AG04449 (cell line): ENCODE data around the gene RAI1.

Source experiments
- CTCF ChIA-PET: fragments of 350-600 bp; formaldehyde crosslinking; extraction: SDS; loops from one replicate; lab custom pipeline; 2021; ENCODE audit warnings: antibody characterized with exemption; lab: Yijun Ruan, JAX
- POLR2A ChIA-PET: fragments of 400-600, 350-600 bp; formaldehyde crosslinking; extraction: SDS; loops from one replicate; lab custom pipeline; 2020; ENCODE audit warnings: antibody characterized with exemption, inconsistent platforms; lab: Yijun Ruan, JAX
- DNase-seq: peaks from one replicate; pipeline ENCODE4 v3.0.0-alpha.2; 2010; ENCODE audit warnings: low read depth, low spot score
- H3K4me3 ChIP-seq: 2 replicates; pipeline ENCODE4 v1.5.1; 2011; ENCODE audit warnings: low read depth, mild to moderate bottlenecking, control low read depth, low read length
- CTCF ChIP-seq: IDR thresholded peaks from one replicate; pipeline ENCODE4 v1.5.1; 2011; ENCODE audit warnings: mild to moderate bottlenecking, moderate library complexity, low read length, control low read depth, inconsistent platforms; ENCODE audit not compliant: insufficient read depth; ENCODE audit errors: missing control alignments

The RAI1 gene

GRCh38 chr17:17692353-17693252 is 11.3 kb downstream of the RAI1 start:
- no peak for TF ChIP-seq CTCF
- ChIA-PET CTCF (interaction anchor here (1.0 to 2.5 kb wide), 4 partner anchors 10 to 79 kb away, joined by 3 to 9 read pairs (median 7); no protein-coding TSS in a partner anchor), POLR2A (interaction anchor here (1.0 kb wide), 1 partner anchor 9 kb away, joined by 5 read pairs; no protein-coding TSS in a partner anchor)
- H3K4me3 ChIP-seq: no peak overlapping the region
- no peak for DNase-seq

- ChIA-PET CTCF (interaction anchor here (1.0 to 2.5 kb wide), 4 partner anchors 11 to 78 kb away, joined by 3 to 9 read pairs (median 7); no protein-coding TSS in a partner anchor), POLR2A (interaction anchor here (0.6 to 2.4 kb wide), 2 partner anchors 11 kb away, joined by 3 to 10 read pairs; no protein-coding TSS in a partner anchor)
- peak overlapping the region; percentile 67; the same call in 1 of the 2 replicates for H3K4me3 ChIP-seq
- no peak for DNase-seq
- TF ChIP-seq CTCF: no peak
Observed at GRCh38 chr17:17693253-17694168, 12.3 kb downstream of the RAI1 start.

- CTCF ChIA-PET: interaction anchor here (2.3 kb wide), 1 partner anchor 12 kb away, joined by 9 read pairs; no protein-coding TSS in a partner anchor
- no peak for TF ChIP-seq CTCF
- POLR2A ChIA-PET: interaction anchor here (2.4 kb wide), 1 partner anchor 11 kb away, joined by 10 read pairs; no protein-coding TSS in a partner anchor
- DNase-seq: no peak
- H3K4me3 ChIP-seq: peak overlapping the region; percentile 67
Observed at GRCh38 chr17:17694169-17695081, 13.2 kb downstream of the RAI1 start.

- no peak for TF ChIP-seq CTCF
Observed at GRCh38 chr17:17696085-17696484, 14.8 kb downstream of the RAI1 start.

GRCh38 chr17:17696882-17697633 is 15.8 kb downstream of the RAI1 start:
- DNase-seq: no peak
- no peak overlapping the region for H3K4me3 ChIP-seq
- ChIA-PET POLR2A (no interaction called here), CTCF (interaction anchor here (0.7 to 1.3 kb wide), 3 partner anchors 15 to 51 kb away, joined by 3 to 6 read pairs (median 4); no protein-coding TSS in a partner anchor)
- TF ChIP-seq CTCF: no peak

More at GRCh38 chr17:17696085-17696484, 14.8 kb downstream of the RAI1 start:
- DNase-seq: no peak
- ChIA-PET POLR2A (interaction anchor here (2.4 kb wide), 1 partner anchor 13 kb away, joined by 10 read pairs; no protein-coding TSS in a partner anchor), CTCF (interaction anchor here (0.8 to 1.3 kb wide), 5 partner anchors 9 to 337 kb away, joined by 3 to 4 read pairs (median 3); no protein-coding TSS in a partner anchor)
- H3K4me3 ChIP-seq: no peak overlapping the region
